Cardiac muscle cell (in vitro differentiated cells and primary cell): ENCODE data around the gene SMIM14. TPM values are rescaled to one million over a fixed set of nuclear protein-coding genes. Genes with fewer than 3 reads are reported as not detected.

ENCODE experiments used
- DNase-seq, 2 donors: peaks; one replicate each; pipeline versions ENCODE4 v3.0.0 to v3.0.0-alpha.2; 2010 to 2017; ENCODE audit warnings: low read depth in 1 of 2, low spot score in 1 of 2
- H3K27ac ChIP-seq: fragments of 200-600 bp; sonication (generic); 2 replicates; pipeline ENCODE4 v1.5.1; 2016
- H3K27me3 ChIP-seq: fragments of 200-600 bp; sonication (generic); 2 replicates; pipeline ENCODE4 v1.6.0; 2016; ENCODE audit warnings: control low read depth
- H3K36me3 ChIP-seq: fragments of 200-600 bp; sonication (generic); 2 replicates; pipeline ENCODE4 v1.5.1; 2016; ENCODE audit warnings: control low read depth
- H3K4me1 ChIP-seq: fragments of 200-600 bp; sonication (generic); 2 replicates; pipeline ENCODE4 v1.8.1; 2017; ENCODE audit warnings: low read depth, mild to moderate bottlenecking, mixed run types
- H3K4me3 ChIP-seq: fragments of 200-600 bp; sonication (generic); 2 replicates; pipeline ENCODE4 v1.5.1; 2016; ENCODE audit warnings: mild to moderate bottlenecking
- H3K9me3 ChIP-seq: fragments of 200-600 bp; sonication (generic); 2 replicates; pipeline ENCODE4 v1.5.1; 2017; ENCODE audit warnings: low read depth, mild to moderate bottlenecking, control low read depth
- CTCF ChIP-seq: IDR thresholded peaks from 2 replicates; pipeline ENCODE4 v1.5.1; 2012; ENCODE audit warnings: low read depth, mild to moderate bottlenecking, low read length
- polyA plus RNA-seq: library from polyadenylated mRNA; unstranded; fragments of >200 nt; fragmentation: Nextera tagmentation; extraction: Ambion mirVana; gene quantifications from 2 replicates; pipeline ENCODE4 v1.2.1, GENCODE V29; 2016
- total RNA-seq: library from RNA; depleted of rRNA; stranded (reverse); fragments of >200 nt; gene quantifications from 2 replicates; pipeline ENCODE4 v1.2.3, GENCODE V29; 2016

SMIM14 gene
- total and polyA plus RNA-seq, 2 experiments from 2014 or later = 5.2 to 35.9 TPM

- Histone ChIP-seq H3K4me1 (no peaks in the 10 kb centered on the region), H3K9me3 (no peaks in the 10 kb centered on the region), H3K27me3 (no peaks in the 10 kb centered on the region), H3K27ac (peak overlapping the region; percentile 96), H3K36me3 (peaks cover 4% of the 10 kb centered on the region), H3K4me3 (peak overlapping the region; percentile 73)
- no peak for TF ChIP-seq CTCF
- DNase-seq = peak in 1 of 2 donors; percentile 84
Measured at GRCh38 chr4:39528061-39528465, 110.6 kb downstream of the SMIM14 start.

- no peaks in the 10 kb centered on the region for H3K27me3 ChIP-seq
- DNase-seq = peak; percentile 97 to 99
- no peaks in the 10 kb centered on the region for H3K9me3 ChIP-seq
- TF ChIP-seq CTCF = peak; percentile 5
- H3K4me1 ChIP-seq = no peaks in the 10 kb centered on the region
- peak within 1 kb of the TSS; percentile 96 for H3K27ac ChIP-seq
- H3K36me3 ChIP-seq = peaks cover 4% of the 10 kb centered on the region
- H3K4me3 ChIP-seq = peak within 1 kb of the TSS; percentile 73
Measured at GRCh38 chr4:39527296-39528060, 111.2 kb downstream of the SMIM14 start, which contains the start of gene UGDH. Gene UGDH (minus strand): TSS chr4:39527439. CDS start chr4:39521512, 5,927 bp downstream.

- H3K36me3 ChIP-seq = peaks cover 2% of the 10 kb centered on the region
- no peak for TF ChIP-seq CTCF
- H3K4me3 ChIP-seq = peak overlapping the region; percentile 73
- peak overlapping the region; percentile 96 for H3K27ac ChIP-seq
- DNase-seq = no peak
- no peaks in the 10 kb centered on the region for H3K9me3 ChIP-seq
- H3K27me3 ChIP-seq = no peaks in the 10 kb centered on the region
- H3K4me1 ChIP-seq = no peaks in the 10 kb centered on the region
Measured at GRCh38 chr4:39526765-39527295, 111.8 kb downstream of the SMIM14 start.

- Histone ChIP-seq H3K27ac (peak overlapping the region; percentile 96), H3K27me3 (no peaks in the 10 kb centered on the region), H3K9me3 (no peaks in the 10 kb centered on the region), H3K4me3 (peak overlapping the region; percentile 73), H3K36me3 (no peaks in the 10 kb centered on the region), H3K4me1 (no peaks in the 10 kb centered on the region)
- no peak for TF ChIP-seq CTCF
- peak in 1 of 2 donors; percentile 6 for DNase-seq
Measured at GRCh38 chr4:39525822-39526690, 112.6 kb downstream of the SMIM14 start.

GRCh38 chr4:39524161-39524957 is 114.3 kb downstream of the SMIM14 start:
- no peak for DNase-seq
- Histone ChIP-seq H3K9me3 (no peaks in the 10 kb centered on the region), H3K4me3 (no peak overlapping the region), H3K27me3 (no peaks in the 10 kb centered on the region), H3K4me1 (no peaks in the 10 kb centered on the region), H3K27ac (no peak overlapping the region), H3K36me3 (peaks cover 6% of the 10 kb centered on the region)
- no peak for TF ChIP-seq CTCF
